Pancreas (tissue), 10 donors: ENCODE data around the gene ABCD2. TPM values are rescaled to one million over a fixed set of nuclear protein-coding genes. Genes with fewer than 3 reads are reported as not detected.

Experiments
- ATAC-seq, 4 donors: fragments of 200-7000 bp; cut with Tn5 transposase; one replicate each; pipeline versions ENCODE4 v1.8.0 to v1.9.1; 2020; ENCODE audit warnings: mild to moderate bottlenecking in 4 of 4, moderate library complexity in 4 of 4
- DNase-seq, 6 donors: peaks; one replicate each; pipeline ENCODE4 v3.0.0-alpha.2; 2020
- FAIRE-seq: peaks from 2 replicates; lab custom pipeline; 2012; peaks lifted over from hg19 to GRCh38; lab: Jason Lieb, UNC
- H3K27ac ChIP-seq, 4 donors: fragments of 200-600 bp; sonication (generic); 1 replicate in 3 of 4; 2 replicates in 1 of 4; pipeline versions ENCODE4 v1.5.0 to v1.8.0; 2020
- H3K27me3 ChIP-seq, 4 donors: fragments of 200-600 bp; one replicate each; pipeline ENCODE4 v1.8.0; 2021
- H3K36me3 ChIP-seq, 3 donors: fragments of 200-600 bp; sonication (generic) in 1 of 3; one replicate each; pipeline versions ENCODE4 v1.5.0 to v1.8.0; 2020 to 2021
- H3K4me1 ChIP-seq, 3 donors: fragments of 200-600 bp; one replicate each; pipeline ENCODE4 v1.8.0; 2021
- H3K4me3 ChIP-seq, 4 donors: fragments of 200-600 bp; sonication (generic) in 2 of 4; one replicate each; pipeline versions ENCODE4 v1.5.0 to v1.8.0; 2020 to 2021
- H3K9me3 ChIP-seq, 4 donors: fragments of 200-600 bp; one replicate each; pipeline ENCODE4 v1.8.0; 2021
- CTCF ChIP-seq, 4 donors: fragments of 200-600 bp; sonication (generic) in 3 of 4; IDR thresholded peaks; one replicate each; pipeline versions ENCODE4 v1.5.0 to v1.8.0; 2021; ENCODE audit warnings: antibody characterized with exemption in 4 of 4
- WGBS, 2 donors: extraction: QIAGEN DNeasy Blood & Tissue Kit; methylation state at CpG; one replicate each; pipeline ENCODE4 v1.1.7; 2013; 5-methylcytosine and 5-hydroxymethylcytosine counted together
- intact Hi-C, 3 donors: fragments of 100-400 bp; cut with DNase I; formaldehyde crosslinking; loops; one replicate each; pipeline versions ENCODE4 v1.11.1 to v1.14.2; 2022
- polyA plus RNA-seq, 2 donors: library from polyadenylated mRNA; stranded (reverse); fragments of 200-250 nt; gene quantifications; one replicate each; pipeline ENCODE4 v1.2.3, GENCODE V29; 2013
- total RNA-seq, 6 donors: library from RNA; stranded (reverse); fragmentation: NEBNext Ultra II Directional in 4 of 6; extraction: Animal tissue kit (Norgen Biotek cat#: 25700) in 4 of 6; gene quantifications; one replicate each; pipeline versions ENCODE4 v1.2.1 to v1.2.4, GENCODE V29; 2021 to 2023
- donor health status: healthy with polysubstance abuse.
- donor health status: DM: no; HTN: no; CAD: no; lungs with moderate emphysema.
- donor health status: DM: no; HTN: no; CAD: no.
- donor health status: control.
- donor health status: control.
- donor health status: Bipolar disorder and iron deficiency.
- donor health status: DM: yes; HTN: yes; CAD: no.
- donor health status: DM: no; HTN: no; CAD: no.
- donor health status: DM: no; HTN: no; CAD: no.
- donor health status: DM: yes; HTN: yes; CAD: no.

The ABCD2 gene
- total and polyA plus RNA-seq, 8 donors: 0.03 to 0.38 (median 0.05) TPM; not detected in 1

DNA sequence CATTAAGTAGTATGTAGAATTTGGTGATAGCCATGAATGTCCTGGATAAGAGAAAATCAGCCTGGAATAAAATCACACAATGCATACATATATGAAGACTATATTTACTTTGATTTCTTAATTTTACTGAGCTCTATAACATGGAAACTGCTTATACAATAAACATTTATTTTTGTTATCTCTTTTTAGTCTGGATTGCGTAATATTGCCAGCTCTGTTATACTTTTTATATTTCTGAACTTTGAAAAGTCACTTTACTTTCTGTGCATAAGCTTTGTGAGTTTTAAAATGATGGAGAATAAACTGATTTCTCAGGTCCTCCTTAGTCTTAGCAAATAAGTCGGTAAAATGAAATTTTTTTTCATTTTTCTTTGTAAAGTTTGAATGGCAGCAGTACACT is 19.2 kb upstream of the ABCD2 start:
- ATAC-seq (no peak), FAIRE-seq (no peak), DNase-seq (no peak)
- H3K27me3 ChIP-seq: no peaks in the 10 kb centered on the region
- H3K4me3 ChIP-seq: no peak overlapping the region
- intact Hi-C loops: no loop called here
- H3K9me3 ChIP-seq: no peaks in the 10 kb centered on the region
- WGBS, 2 donors: 66 to 80% methylated on average over 2 of the region's 2 CpGs
- H3K4me1 ChIP-seq: no peaks in the 10 kb centered on the region
- H3K27ac ChIP-seq: no peak overlapping the region
- TF ChIP-seq CTCF (IDR thresholded peaks at IDR 0.05): no peak
- no peaks in the 10 kb centered on the region for H3K36me3 ChIP-seq

- Histone ChIP-seq H3K4me1 (no peaks in the 10 kb centered on the region), H3K36me3 (no peaks in the 10 kb centered on the region), H3K4me3 (no peak overlapping the region), H3K27me3 (no peaks in the 10 kb centered on the region), H3K27ac (no peak overlapping the region), H3K9me3 (no peaks in the 10 kb centered on the region)
- no peak for TF ChIP-seq CTCF (IDR thresholded peaks at IDR 0.05)
- DNase-seq (no peak), ATAC-seq (peak in 2 of 4 donors; percentile 19 to 60), FAIRE-seq (no peak)
- intact Hi-C loops: no loop called here
Measured at GRCh38 chr12:39638178-39638577, 18.6 kb upstream of the ABCD2 start.

DNA sequence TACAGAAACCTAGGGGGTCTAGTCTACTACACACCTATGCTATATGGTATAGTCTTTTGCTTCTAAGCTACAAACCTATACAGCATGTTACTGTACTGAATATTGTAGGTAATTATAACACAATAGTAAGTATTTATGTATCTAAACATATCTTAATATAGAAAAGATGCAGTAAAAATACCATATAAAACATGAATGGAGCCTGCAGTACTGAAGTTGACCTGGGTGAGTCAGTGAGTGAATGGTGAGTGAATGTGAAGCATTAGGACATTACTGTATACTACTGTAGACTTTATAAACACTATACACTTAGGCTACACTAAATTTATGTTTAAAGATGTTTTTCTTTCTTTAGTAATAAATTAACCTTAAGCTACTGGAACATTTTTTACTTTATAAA is 13.1 kb upstream of the ABCD2 start:
- no peak for DNase-seq
- no peaks in the 10 kb centered on the region for H3K36me3 ChIP-seq
- no peak overlapping the region for H3K27ac ChIP-seq
- H3K9me3 ChIP-seq: no peaks in the 10 kb centered on the region
- FAIRE-seq: no peak
- ATAC-seq: no peak
- TF ChIP-seq CTCF (IDR thresholded peaks at IDR 0.05): no peak
- H3K4me3 ChIP-seq: no peak overlapping the region
- no peaks in the 10 kb centered on the region for H3K4me1 ChIP-seq
- intact Hi-C loops: no loop called here
- H3K27me3 ChIP-seq: no peaks in the 10 kb centered on the region

DNA sequence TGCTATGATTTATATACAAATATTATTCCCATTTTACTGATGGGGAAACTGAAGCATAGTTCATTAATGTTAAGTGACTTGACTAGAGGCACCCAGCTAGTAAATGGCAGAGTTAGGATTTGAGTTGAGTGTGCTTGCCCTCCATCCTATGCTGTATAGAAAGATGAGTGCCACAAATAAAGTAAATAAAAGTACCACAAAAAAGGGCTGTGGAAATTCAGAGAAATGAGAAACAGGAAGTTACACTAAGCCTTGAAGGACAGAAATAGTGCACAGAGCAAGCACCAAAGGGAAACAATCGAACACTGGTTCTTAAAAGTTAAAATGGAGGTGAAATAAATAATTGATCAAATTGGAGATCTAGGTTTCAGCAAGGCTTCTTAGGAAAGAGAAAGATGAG is 9.2 kb upstream of the ABCD2 start:
- H3K9me3 ChIP-seq: no peaks in the 10 kb centered on the region
- no peaks in the 10 kb centered on the region for H3K27me3 ChIP-seq
- H3K36me3 ChIP-seq: no peaks in the 10 kb centered on the region
- FAIRE-seq: no peak
- no peak for ATAC-seq
- intact Hi-C loops: no loop called here
- H3K4me1 ChIP-seq: no peaks in the 10 kb centered on the region
- DNase-seq: no peak
- no peak for TF ChIP-seq CTCF (IDR thresholded peaks at IDR 0.05)
- H3K27ac ChIP-seq: no peak overlapping the region
- WGBS, 2 donors: 56 to 62% methylated on average over 1 of the region's 1 CpG
- no peak overlapping the region for H3K4me3 ChIP-seq

DNA sequence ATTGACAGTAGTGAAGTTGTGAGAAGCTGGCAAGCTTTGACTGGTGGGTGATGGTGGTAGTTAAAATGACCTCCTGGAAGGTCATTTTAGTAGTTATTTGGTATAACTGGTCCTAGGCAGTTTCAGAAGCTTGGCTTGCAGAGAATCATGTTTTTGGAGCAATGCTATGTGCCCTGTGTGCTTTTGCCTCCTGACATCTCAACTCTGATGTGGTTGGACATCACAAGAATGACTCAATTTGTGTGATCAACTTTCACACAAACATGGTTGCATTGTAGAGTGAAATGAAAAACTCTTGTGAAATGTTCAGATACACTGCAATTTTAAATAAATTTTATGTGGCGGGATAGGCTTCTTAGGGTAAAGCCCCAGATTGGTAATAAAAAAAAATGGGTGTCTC is 8.3 kb upstream of the ABCD2 start:
- no peak for TF ChIP-seq CTCF (IDR thresholded peaks at IDR 0.05)
- ATAC-seq: no peak
- no peak for DNase-seq
- Histone ChIP-seq H3K4me3 (no peak overlapping the region), H3K9me3 (no peaks in the 10 kb centered on the region), H3K36me3 (no peaks in the 10 kb centered on the region), H3K27me3 (no peaks in the 10 kb centered on the region), H3K4me1 (no peaks in the 10 kb centered on the region), H3K27ac (no peak overlapping the region)
- intact Hi-C loops: no loop called here
- no peak for FAIRE-seq
- WGBS, 2 donors: 81 to 94% methylated on average over 1 of the region's 1 CpG
